Measurements from ENCODE around the gene CEP250.

The CEP250 gene

DNA sequence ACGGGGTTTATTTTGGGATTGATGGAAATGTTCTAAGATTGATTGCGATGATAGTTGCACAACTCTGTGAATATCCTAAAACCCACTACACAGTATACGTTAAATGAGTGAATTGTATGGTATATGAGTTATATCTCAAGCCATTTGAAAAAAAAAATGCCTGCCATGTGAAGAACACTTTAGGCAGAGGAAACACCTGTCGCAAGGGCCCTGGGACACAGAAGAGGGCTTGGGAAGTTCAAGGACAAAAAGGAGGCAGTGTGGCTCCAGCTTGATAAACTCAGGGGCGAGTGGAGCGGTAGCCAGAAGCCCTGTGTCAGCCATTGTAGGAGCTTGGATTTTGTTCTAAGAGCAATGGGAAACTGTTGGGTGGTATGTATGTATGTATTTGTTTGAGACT, 37.0 kb downstream of the CEP250 start:
- no peak overlapping the region for H3K4me3 ChIP-seq (ENCODE audit: low read depth, low read length)
- TF ChIP-seq, protein P1, sequence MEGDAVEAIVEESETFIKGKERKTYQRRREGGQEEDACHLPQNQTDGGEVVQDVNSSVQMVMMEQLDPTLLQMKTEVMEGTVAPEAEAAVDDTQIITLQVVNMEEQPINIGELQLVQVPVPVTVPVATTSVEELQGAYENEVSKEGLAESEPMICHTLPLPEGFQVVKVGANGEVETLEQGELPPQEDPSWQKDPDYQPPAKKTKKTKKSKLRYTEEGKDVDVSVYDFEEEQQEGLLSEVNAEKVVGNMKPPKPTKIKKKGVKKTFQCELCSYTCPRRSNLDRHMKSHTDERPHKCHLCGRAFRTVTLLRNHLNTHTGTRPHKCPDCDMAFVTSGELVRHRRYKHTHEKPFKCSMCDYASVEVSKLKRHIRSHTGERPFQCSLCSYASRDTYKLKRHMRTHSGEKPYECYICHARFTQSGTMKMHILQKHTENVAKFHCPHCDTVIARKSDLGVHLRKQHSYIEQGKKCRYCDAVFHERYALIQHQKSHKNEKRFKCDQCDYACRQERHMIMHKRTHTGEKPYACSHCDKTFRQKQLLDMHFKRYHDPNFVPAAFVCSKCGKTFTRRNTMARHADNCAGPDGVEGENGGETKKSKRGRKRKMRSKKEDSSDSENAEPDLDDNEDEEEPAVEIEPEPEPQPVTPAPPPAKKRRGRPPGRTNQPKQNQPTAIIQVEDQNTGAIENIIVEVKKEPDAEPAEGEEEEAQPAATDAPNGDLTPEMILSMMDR (IDR thresholded peaks at IDR 0.05; ENCODE audit: borderline replicate concordance, insufficient read depth, low read depth, low read length): no peak

DNA sequence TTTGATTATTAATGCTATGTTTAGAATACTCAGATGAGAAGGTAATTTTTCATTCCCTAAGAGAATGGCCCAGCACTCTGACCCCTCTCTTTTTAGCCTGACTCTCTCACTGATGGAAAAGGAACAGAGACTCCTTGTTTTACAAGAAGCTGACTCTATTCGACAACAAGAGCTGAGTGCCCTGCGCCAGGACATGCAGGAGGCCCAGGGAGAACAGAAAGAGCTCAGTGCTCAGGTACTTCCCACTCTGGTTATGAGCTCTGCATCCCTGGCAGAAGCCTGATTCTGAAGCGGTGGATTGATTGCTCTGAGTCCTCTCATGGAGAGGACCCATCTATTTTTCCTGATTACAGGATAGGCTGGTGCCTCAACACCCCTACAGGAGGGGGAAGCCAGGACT, 41.1 kb downstream of the CEP250 start:
- TF ChIP-seq, protein P1 (IDR thresholded peaks at IDR 0.05; ENCODE audit: borderline replicate concordance, insufficient read depth, low read depth, low read length): no peak
- no peak overlapping the region for H3K4me3 ChIP-seq (ENCODE audit: low read depth, low read length)

DNA sequence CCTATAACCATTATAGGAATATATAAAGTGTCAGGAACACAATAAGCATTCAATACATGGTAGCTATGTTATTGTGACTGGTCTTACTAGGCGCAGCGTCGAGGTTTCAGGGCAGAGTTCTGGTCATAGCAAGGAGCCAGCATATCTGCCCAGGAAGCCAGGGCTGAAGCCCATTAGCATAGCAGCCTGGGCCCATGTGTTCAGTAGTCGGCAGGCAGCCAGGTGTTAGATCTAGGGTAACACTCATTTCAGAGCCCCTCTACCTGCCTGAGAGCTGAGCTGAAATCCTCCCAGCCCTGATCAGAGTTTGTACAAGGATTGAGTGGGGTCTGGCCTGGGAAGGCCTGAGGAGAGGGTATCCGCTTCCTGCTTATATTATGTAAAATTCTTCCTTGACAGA, 41.9 kb downstream of the CEP250 start:
- H3K4me3 ChIP-seq (ENCODE audit: low read depth, low read length): no peak overlapping the region
- TF ChIP-seq, protein P1 (IDR thresholded peaks at IDR 0.05; ENCODE audit: borderline replicate concordance, insufficient read depth, low read depth, low read length): no peak

- H3K4me3 ChIP-seq (ENCODE audit: low read depth, low read length): no peak overlapping the region
- TF ChIP-seq, protein P1 (IDR thresholded peaks at IDR 0.05; ENCODE audit: borderline replicate concordance, insufficient read depth, low read depth, low read length): no peak
These were observed 42.4 kb downstream of the CEP250 start for GRCh38 chr20:35497780-35498189.

DNA sequence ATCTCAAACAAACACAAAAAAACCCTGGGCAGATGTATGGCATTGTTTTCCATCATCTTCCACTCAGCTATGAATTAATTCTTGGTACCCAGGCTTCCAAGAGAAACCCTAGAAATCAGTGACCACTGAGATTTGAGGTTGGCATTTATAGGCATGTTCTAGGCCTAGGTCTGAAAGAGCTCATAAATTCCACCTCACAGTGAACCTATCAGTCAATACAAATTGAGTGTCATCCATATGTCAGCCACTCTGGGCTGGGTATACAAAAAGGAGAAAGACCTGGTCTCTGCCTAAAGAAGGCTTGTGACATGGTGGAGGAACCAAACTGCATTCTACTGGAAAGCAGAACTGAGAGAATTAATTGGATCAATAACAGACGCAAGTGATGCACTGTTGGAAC, 43.9 kb downstream of the CEP250 start:
- TF ChIP-seq, protein P1 (IDR thresholded peaks at IDR 0.05; ENCODE audit: borderline replicate concordance, insufficient read depth, low read depth, low read length): no peak
- H3K4me3 ChIP-seq (ENCODE audit: low read depth, low read length): no peak overlapping the region

- TF ChIP-seq, protein P1 (IDR thresholded peaks at IDR 0.05; ENCODE audit: borderline replicate concordance, insufficient read depth, low read depth, low read length): no peak
- H3K4me3 ChIP-seq (ENCODE audit: low read depth, low read length): no peak overlapping the region
These were observed 47.0 kb downstream of the CEP250 start for GRCh38 chr20:35502352-35502751.

DNA sequence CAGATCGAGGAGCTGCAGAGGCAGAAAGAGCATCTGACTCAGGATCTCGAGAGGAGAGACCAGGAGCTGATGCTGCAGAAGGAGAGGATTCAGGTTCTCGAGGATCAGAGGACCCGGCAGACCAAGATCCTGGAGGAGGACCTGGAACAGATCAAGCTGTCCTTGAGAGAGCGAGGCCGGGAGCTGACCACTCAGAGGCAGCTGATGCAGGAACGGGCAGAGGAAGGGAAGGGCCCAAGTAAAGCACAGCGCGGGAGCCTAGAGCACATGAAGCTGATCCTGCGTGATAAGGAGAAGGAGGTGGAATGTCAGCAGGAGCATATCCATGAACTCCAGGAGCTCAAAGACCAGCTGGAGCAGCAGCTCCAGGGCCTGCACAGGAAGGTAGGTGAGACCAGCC, 47.9 kb downstream of the CEP250 start:
- TF ChIP-seq, protein P1 (IDR thresholded peaks at IDR 0.05; ENCODE audit: borderline replicate concordance, insufficient read depth, low read depth, low read length): no peak
- no peak overlapping the region for H3K4me3 ChIP-seq (ENCODE audit: low read depth, low read length)
